Measurements from ENCODE around the gene COX18.
A peak's percentile ranks its signal among the peaks of the same experiment; 100 is the strongest.

The COX18 gene

DNA sequence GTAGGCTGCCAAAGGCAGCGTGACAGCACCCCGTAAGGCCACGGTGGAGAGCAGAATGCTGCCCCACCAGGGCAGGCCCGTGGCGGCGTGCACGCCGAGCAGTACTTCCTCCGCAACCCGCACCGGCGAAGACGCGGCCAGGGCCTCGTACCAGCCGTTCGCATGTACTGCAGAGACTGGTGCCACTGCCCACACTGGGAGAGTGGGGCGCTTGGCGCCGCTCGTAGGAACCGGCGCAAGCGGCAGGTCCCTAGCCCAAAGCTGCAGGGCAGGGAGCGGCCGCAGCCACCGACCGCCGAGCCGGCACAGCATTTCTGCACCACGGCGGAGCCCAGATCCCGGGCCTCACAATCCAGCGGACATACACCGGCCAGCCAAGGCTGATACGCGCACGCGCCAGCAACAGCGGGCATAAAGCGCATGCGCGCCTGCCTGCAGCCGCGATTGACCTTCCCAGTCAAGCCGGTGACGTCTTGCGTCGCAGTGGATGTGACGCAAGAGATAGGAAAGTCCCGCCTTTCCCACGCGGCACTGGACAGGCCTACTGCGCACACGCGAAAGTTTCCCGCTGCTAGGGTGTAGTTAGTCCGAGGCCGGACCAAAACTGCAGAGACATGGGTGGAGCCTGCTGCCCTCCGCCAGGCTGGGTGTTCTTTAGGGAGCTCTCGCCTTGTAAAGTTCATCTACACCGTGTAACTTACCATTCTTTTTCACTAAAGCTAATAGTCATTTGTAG lies at the start of gene COX18:
TSS of gene COX18 (minus strand) at position 379 of the 736 bp plus-strand sequence. CDS start at position 312, 67 bp downstream.
- peak; percentile 100 for DNase-seq

DNA sequence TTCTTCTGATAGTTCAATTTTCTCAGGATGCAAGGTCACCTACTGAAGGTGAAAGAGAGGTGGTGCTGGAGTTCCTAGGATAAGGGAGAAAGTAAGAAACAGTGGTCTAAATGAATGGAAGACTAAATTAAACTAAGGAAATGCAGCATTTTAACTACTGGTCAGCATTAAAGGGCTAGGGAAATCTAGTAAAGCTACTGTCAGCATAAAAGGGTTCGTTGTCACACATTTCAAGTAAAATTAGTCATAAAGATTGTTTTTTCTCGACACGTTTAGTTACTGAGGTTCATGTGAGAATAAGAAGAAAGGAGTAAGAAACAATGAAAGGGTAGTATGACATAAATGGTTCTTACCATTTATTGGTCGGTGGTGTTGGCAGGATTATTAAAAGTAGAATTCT lies 40.0 kb upstream of the COX18 start:
- DNase-seq: no peak

GRCh38 chr4:73104695-73105094 lies 35.2 kb upstream of the COX18 start:
- no peak for DNase-seq

GRCh38 chr4:73103799-73104503 lies 34.4 kb upstream of the COX18 start:
- DNase-seq: peak; percentile 4

DNA sequence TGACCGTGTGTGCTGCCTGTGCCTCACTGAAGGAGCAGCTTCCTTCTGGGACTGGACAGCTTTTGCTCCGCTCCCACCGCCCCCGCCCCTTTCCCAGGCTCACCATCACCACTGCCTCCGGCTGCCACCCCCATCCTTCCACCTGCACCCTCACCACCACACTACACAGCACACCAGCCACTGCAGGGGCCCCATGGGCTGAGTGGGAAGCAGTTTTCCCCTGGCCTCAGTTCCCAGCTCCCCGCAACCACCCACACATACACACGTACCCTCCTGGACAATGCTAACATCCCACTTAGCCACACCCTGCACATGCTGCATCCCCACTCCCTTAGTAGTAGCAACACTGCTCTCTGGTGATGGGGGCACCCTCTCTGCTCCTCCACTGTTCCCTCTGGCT lies 29.6 kb upstream of the COX18 start:
- DNase-seq: no peak

DNA sequence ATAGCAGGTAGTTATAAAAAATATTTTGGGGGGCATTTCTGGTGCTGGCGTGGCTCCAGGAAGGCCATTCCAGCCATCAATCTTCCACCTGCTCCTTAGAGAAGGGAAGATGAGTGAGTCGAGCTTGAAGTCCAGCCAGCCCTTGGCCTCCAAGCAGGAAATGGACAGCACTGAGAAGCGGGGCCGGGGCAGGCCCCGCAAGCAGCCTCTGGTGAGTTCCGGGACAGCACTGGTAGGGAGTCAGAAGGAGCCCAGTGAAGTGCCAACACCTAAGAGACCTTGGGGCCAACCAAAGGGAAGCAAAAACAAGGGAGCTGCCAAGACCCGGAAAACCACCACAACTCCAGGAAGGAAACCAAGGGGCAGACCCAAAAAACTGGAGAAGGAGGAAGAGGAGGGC lies 29.2 kb upstream of the COX18 start:
- DNase-seq: no peak

GRCh38 chr4:73098016-73098415 lies 28.5 kb upstream of the COX18 start:
- no peak for DNase-seq

- no peak for DNase-seq
Observed at GRCh38 chr4:73092868-73093267, 23.4 kb upstream of the COX18 start.

GRCh38 chr4:73090738-73091137 lies 21.2 kb upstream of the COX18 start:
- DNase-seq: no peak

- no peak for DNase-seq
Observed at GRCh38 chr4:73087871-73088270, 18.4 kb upstream of the COX18 start.

DNA sequence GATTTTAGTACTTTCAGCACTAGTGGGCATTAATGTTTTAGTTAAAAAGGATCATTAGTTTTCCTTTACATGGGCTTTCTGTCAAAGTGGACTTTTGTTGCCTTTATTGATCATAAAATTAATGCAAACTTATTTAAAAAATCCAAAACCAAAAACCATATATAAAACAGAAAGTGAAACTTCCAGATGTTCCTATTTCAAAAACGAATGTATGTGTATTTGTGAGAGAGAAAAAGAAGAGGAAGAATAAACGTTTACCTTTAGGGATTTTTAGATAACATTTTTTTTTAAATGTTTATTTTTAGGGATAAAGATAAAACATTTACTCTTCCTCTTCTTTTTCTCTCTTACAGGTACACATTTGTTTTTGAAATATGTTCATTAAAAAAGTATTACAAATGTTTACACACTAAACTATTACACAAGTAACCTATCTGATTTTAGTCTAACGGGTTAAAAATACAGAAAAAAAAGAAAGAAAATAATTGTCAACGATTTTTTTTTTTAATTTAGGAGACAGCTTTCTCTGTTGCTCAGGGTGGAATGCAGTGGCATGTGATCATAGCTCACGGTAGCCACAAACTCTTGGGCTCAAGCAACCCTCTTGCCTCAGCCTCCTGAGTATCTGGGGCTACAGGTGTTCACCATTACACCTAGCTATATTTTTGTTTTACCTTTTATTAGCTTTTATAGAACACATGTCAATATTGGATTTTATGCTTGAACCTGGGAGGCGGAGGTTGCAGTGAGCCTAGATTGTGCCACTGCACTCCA lies 16.8 kb upstream of the COX18 start:
- DNase-seq: peak; percentile 41

GRCh38 chr4:73080789-73081188 lies 11.3 kb upstream of the COX18 start:
- no peak for DNase-seq

GRCh38 chr4:73075832-73076231 lies 6.3 kb upstream of the COX18 start:
- DNase-seq: no peak

DNA sequence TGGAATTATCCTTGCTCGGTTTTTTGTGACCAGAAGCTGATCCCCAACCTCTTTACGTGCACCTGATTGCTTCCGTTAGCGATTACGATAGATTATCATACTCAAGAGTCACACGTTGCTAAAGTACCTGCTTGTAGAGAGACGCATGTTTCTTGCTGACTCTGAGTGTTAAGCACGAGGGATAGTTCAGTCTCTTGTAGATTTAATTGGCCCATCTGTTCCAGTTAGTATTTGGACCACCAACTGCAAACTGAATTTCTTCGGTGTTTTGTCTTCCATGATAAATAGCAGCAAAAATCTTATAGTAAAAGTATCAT lies 516 bp upstream of the COX18 start:
- no peak for DNase-seq

DNA sequence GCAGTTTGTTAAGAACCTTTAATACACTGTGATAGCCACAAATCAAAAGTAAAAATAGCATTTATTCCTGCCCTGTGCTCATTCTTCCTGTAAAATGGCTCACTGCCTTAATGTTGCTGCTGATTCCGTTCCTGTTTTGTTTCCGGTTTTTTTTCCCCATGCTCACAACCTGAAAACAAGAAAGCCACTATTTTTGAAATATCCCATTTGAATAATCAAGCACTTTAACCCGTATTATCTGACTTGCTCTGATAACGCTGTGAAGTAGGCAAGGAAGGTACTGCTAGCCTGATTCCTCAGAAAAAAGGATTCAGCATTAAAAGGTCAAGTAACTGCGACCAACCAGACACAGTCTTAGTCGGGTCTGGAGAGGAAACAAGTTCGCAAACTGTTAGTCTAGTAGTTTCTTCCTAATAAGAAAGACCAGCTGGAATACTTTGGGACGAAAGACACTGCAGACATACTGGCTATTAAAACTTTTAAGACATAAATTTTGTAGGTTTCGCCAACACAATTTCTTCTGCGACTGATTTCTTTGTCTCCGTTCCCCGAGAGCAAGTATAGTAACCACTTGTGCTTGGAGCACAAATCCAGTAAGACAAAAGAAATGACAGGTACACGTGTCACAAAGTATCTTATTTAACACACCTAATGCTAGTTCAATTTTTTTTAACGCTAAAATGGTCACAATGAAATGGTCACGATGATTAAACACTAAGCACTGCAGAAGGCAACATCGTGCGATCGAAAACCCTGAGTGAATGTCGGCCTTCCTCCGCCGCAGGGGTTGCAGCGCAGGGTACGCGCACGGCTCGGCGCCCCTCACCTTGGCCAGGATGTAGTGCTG lies 802 bp downstream of the COX18 start:
- DNase-seq: peak; percentile 73

- DNase-seq: peak; percentile 47
Observed at GRCh38 chr4:73067971-73068394, 1.5 kb downstream of the COX18 start.

DNA sequence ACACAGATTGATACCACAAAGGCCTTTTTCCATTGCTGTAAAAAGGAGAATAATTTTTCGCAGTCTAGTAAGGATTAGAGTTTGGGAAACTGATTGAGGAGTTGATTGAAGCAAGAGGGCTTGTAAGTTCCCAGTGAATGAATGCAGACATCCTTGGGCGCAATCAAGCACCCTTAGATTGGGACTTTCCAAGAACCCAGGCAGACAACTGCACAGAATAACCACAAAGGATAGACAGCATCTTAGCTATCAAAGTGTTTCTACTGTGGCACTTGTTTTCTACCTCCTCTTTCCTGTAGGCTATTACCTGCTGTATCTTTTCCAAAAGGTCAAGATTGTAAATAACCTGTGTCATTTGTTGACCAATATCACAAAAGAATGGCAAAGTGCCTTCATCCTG lies 2.6 kb downstream of the COX18 start:
- no peak for DNase-seq

- no peak for DNase-seq
Observed at GRCh38 chr4:73066445-73066844, 3.1 kb downstream of the COX18 start.

DNA sequence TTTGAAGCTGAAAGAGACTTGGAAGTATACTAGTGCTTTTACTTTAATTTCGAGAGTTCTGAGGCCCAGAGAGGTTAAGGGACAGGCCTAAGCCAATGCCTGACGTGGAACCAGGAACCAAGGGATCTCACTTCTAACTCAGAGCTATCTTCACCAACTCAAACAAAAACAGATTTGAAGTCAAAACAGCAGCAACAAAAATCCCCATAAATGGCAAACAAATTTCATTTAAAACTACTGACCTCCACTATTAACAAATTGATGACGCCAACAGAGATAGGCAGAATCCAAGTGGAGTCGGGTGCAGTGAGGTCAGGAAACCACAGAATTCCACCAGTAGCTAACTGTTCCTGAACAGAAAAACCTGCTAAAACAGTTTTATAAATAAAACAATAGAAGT lies 5.0 kb downstream of the COX18 start:
- DNase-seq: no peak

DNA sequence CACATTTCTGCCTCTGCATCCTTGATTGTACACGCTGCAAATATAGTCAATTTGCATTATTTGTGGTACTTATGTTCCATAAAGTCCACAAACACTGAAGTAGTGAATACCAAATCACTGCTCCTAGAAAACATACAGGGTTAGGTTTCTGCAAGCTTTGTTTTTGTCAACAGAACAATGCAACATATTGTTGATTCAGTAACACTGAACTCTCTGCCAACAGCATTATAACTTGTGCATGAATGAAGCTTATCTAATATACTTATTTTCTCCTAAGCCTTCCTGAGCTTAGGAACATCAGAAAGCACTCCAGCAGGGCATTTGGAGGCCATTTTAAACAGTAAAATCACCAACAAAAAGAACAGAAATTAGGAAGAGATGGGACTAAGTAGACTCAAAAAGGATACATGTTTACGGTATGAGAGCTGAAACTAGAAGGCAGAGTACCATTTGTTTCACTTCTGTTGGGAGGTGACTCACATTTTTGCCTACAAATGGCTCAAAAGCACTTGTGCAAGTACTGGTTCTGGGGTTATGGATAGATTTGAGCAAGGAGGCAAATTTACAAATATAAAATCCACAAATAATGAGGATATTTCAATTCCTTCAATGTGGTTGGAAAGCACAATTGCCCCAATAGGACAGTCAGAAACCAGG lies 14.1 kb downstream of the COX18 start:
- peak; percentile 20 for DNase-seq

DNA sequence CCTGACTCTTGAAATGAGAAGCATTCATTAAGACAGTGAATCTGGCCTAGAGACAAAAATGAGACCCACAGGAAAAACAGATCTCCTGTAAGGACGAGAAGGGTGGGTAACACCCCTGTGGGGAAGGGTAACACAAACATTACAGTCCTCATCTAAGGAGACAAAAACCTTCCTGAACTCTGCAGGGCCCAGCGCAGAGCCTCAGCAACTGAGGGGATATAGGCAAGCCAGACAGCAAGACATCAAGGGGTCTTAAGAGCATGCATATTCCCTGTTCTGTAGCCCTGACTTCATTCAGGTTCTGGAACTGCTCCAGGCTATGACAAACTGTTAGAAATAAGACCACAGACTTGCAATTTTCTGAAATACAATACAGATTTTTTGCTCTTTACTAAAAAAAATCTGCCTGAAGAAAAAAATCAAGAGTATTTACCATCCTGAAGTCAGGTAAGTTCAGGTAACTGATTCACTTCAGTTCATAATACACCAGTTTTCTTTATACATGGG lies 15.5 kb downstream of the COX18 start:
- no peak for DNase-seq

- no peak for DNase-seq
Observed at GRCh38 chr4:73053076-73053475, 16.4 kb downstream of the COX18 start.
